GM19438 (cell line): ENCODE results near the gene ASB18.
"Not testable (repeated sequence)": the region's sequence is repeated elsewhere in the genome, so short reads cannot be mapped to it uniquely, and the experiment has no call there.

ENCODE experiments used
- ATAC-seq: cut with Tn5 transposase; IDR thresholded peaks from one replicate; pipeline ENCODE4 v1.9.1; 2021; ENCODE audit warnings: low read depth; ENCODE audit not compliant: unreplicated experiment

Gene ASB18

GRCh38 chr2:236264256-236264655, at the start of gene ASB18:
Gene ASB18 (minus strand): TSS chr2:236264406. CDS start chr2:236264345, 61 bp downstream.
- ATAC-seq, result no peak

GRCh38 chr2:236311286-236311685, 47.1 kb upstream of the ASB18 start:
- no peak for ATAC-seq

DNA sequence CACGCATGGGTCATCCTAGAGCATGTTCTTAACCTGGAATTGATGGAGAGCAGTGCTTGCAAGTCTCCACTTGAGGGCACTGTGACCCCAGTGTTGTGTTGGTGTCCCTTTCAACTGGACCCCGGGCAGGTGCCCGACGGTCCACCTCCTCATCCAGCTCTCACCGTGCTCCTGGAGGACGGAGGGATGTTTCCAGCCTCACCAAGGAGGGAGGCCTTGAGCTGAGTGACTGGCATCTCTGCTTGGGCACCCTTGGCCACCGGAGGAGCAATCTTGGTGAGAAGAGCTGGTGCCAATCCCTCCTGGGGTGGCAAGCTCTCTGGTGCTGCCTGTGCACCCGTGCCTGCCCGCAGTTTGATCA, 45.4 kb upstream of the ASB18 start:
- ATAC-seq, result no peak

DNA sequence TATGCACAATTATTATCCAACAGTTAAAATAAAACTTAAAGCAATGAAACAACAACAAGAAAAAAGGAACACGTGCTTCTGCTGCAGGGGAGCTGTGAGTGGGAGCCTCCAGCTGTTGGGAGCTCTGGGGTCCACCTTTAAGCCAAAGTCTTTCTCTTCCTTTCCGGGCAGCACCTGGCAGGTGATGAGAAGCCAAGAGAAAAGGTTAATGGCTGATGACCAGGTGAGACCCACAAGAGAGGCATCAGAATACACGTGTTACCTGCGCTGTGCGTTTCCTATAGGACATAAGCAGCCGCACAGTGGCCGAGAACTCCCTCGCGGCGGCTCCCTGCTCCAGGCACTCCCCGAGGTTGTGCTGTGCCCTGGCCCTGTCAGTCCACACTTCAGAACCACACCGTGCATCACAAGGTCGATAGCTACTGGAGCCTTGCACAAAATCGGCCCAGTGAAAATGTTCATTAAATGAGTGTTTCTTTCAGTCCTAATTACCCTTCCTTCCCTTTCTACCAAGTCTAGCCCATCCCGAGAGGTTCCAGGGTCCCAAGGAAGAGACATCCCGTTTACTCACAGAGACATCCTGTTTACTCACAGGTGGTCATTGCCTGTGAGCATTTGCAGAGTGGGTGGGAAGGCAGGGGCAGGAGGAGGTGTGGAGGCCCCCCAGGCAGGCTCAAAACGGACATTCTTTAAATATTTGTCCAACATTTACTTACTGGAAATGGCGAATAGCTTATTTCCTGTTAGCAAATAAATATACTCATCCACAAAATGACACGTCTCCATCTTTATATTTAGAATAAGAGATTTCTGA, 44.9 kb upstream of the ASB18 start:
- ATAC-seq, result no peak

- no peak for ATAC-seq
Measured at GRCh38 chr2:236307641-236308040, 43.4 kb upstream of the ASB18 start.

GRCh38 chr2:236306825-236307540, 42.8 kb upstream of the ASB18 start:
- ATAC-seq, result no peak

DNA sequence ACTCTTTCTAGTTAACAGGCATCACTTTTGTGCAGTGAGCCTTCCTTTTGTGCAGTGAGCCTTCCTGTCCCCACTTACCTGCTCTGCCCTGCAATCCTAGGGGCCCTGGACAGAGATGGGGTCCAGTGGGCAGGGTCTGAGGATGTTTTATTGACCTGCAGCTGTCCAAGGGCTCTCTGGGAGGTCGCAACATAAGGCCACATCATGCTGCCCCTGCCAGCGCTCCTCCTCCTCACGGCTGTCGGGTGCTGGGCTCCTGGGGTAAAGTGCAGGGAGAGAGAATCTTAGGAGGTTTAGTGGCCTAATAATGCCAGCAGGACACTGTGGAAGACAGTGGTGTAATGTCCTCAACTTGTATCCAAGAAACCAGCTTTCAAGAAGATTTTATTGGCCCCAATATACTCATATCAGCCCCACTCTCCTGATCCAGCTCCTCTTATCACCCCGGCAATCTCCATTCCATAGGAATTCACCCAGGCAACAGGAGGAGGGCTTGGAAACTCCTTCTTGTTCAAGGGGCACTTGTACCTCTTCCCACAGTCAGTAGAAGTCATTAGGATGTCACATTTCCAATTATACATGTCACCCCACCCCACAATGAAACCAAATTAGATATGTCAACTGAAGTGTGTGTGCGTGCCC, 41.9 kb upstream of the ASB18 start:
- ATAC-seq, result no peak

DNA sequence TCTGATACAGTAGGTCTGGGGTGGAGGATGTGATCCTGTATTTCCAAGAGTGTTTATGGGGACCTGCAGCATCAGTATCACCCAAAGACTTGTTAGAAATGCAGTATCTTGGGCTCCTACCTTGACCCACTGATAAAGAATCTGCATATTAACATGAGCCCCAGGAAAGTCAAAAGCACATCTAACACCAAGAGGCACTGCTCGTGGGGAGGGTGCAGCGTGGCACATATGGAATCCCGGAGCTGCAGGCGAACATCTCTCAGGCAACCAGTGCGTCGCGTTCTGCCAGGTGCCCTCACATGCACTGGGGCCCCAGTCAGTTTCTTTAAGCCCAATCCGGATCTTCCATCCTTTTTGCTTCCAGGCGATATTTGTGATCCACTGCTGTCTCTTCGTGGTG, 41.3 kb upstream of the ASB18 start:
- ATAC-seq, result no peak

GRCh38 chr2:236303935-236304334, 39.7 kb upstream of the ASB18 start:
- ATAC-seq, result no peak

DNA sequence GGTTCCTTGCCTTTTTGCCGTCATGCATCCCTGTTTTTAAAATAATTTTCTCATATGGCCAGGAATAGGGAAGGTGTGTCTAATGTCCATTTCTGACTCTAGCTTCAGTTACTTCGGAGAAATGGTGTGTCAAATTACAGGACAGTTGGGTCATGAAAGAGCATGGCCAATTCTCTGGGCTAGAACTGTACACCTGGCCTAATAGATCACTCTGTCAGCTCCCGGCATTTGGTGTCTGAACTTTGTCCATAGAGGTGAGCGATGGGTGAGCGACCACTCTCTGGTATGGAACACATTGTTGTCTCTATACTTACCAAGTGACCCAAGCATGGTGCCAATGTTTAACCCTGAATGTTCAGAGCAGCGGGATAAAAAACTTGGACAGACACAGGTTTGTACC, 38.3 kb upstream of the ASB18 start:
- no peak for ATAC-seq

DNA sequence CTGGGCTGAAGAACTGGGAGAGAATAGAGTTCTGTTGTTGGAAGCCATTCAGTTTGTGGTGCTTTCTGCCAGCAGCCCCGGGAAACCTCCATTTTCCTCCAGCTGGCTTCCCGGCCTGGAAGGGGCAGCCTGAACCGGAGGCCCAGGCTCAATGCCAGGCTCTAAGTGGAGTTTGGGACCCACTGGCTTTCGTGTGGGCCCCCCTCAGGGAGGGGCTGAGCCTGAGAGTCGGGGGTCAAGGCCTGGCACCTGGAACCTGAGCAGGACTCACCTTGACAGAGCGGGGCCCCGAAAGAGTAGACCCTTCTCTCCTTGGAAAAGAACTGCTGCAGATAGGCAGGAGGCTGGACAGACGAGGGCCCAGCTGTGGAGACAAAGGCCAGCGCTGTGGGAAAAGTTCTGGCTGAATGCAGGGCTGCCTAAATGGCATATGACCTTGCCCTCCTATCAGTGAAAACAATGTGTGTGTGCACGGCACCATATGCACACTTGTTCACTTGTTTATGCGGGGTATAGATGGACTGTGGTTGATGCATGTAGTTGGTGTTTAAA, 34.8 kb upstream of the ASB18 start:
- no peak for ATAC-seq

- ATAC-seq, result no peak
Measured at GRCh38 chr2:236295481-236295880, 31.3 kb upstream of the ASB18 start.

DNA sequence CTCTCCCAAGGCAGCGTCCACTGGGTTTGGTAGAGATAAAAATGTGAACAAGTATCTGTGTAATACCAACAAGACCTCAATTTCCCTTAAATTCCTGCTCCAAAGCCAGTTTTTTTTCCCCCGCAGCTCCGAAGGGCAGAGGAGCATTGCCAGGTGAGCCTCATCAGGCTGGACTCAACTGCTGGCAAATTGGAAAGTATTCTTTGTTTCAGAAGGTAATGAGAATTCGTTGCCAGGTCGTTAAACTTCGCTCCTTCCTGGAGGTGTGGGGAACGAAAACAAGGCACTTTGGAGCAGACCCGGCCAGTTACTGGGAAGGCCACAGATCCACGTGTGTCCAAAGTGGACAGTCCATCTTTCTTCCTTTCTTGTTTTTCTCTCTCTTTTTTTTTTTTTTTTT, 30.4 kb upstream of the ASB18 start:
- ATAC-seq, result no peak

GRCh38 chr2:236293241-236293810, 29.1 kb upstream of the ASB18 start:
- no peak for ATAC-seq

GRCh38 chr2:236291911-236292310, 27.7 kb upstream of the ASB18 start:
- ATAC-seq, result no peak

DNA sequence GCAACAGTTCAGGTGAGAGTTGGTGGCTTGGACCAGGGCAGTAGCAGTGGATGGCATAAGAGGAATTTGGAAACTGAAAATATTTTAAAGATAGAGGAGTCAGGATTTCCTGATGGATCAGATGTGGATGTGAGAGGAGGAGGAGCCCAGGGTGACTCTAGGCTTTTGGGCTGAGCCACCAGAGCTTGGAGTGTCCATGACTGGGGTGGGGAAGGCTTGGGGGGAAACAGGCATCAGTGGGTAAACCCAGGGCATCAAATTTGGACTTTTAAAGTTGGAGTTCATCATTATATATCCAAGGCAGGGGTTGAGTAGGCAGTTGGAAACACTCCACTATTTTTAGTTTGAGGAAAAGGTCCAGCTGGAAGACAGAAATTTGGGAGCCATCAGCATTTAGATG, 27.3 kb upstream of the ASB18 start:
- ATAC-seq, result no peak

DNA sequence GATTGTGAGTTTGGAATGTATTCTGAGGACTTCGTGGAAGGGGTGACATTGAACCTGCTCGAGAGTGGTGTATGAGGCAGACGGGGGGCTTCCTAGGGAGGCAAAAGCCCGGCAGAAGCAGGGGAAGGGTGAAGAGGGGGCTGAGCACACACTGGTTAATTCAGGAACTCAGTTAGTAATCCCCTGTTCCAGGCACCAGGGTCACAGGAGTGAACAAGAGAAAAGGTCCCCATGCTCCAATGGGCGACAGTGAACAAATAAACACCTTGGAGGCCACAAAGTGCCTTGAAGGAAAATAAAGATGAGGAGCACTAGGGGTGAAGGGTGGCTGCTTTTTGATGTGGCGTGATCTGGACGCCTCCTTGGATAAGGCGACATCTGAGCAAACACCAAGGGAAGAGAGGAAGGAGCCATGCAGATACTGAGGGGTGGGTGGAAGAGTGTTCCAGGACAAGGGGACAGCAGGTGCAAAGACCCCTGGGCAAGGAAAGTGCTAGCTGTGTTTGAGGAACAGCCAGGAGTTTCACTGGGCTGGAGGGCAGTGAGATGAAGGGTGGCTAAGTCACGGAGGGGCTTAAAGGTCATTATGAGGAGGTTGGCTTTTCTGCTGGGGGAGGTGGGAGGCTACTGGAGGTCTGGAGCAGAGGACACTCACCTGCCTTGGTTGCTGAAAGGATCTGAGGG, 26.7 kb upstream of the ASB18 start:
- no peak for ATAC-seq

DNA sequence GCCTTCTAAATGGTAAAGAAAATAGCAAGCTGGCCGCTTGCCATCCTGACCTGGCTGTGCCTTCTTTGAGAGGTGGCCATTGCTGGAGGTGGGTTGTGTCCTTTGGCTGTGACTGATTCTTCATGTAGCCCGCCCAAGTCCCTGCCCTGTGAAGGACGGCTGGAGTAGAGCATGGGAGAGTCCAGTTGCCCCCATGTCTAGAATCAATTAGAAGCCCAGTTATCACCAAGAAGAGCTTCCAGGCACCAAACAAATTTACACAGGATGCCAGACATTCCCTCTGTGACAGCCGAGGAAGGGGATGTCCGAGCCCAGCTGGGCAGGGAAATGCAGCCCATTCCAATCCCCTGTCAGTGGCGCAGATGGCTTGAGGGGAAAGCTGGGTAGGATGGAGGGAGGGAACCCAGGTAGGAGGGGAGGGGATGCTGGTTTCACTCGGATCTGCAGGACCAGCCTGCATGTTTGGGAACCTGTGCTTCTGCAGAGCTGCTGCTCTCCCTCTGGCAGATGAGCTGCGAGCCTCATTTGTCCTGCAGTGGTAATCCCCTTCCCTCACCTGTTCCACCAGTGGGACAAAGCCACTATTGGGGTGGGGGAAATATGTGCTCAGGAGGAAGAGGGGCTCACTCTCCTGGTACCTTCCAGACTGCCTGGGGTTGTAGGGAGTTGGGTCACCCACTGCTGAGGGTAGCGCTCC, 25.7 kb upstream of the ASB18 start:
- no peak for ATAC-seq

DNA sequence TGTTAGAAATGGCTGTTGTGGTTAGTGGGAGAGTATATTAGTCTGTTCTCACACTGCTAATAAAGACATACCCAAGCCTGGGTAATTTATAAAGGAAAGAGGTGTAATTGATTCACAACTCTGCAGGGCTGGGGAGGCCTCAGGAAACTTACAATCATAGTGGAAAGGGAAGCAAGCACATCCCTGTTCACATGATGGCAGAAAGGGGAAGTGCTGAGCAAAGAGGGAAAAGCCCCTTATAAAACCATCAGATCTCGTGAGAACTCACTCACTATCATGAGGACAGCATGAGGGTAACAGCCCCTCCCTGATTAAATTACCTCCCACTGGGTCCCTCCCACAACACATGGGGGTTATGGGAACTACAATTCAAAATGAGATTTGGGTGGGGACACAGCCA, 24.2 kb upstream of the ASB18 start:
- ATAC-seq, result not testable (repeated sequence)

GRCh38 chr2:236287656-236288055, 23.4 kb upstream of the ASB18 start:
- no peak for ATAC-seq
